NB4 (cell line): ENCODE measurements around the gene FAM20C.
"Not testable (repeated sequence)": the region's sequence is repeated elsewhere in the genome, so short reads cannot be mapped to it uniquely, and the experiment has no call there.

ENCODE experiments used
- MYC ChIP-seq: IDR thresholded peaks from 2 replicates; pipeline ENCODE4 v1.6.1; 2011; ENCODE audit warnings: low read depth, low read length
- TF ChIP-seq, protein P1 (sequence below): IDR thresholded peaks from one replicate; pipeline ENCODE4 v1.5.1; 2012; ENCODE audit warnings: low read depth, low read length

DNA sequence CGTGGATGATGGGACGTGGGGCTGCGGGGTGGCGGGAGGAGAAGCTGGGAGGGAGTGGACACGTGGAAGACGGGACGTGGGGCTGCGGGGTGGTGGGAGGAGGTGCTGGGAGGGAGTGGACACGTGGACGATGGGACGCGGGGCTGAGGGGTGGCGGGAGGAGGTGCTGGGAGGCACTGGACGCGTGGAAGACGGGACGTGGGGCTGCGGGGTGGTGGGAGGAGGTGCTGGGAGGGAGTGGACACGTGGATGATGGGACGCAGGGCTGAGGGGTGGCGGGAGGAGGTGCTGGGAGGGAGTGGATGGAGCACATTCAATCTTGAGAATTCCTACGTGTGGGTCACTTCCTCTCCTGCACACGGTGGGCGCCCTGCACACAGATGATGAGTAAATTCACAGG lies 104.8 kb downstream of the FAM20C start:
- TF ChIP-seq, protein P1, sequence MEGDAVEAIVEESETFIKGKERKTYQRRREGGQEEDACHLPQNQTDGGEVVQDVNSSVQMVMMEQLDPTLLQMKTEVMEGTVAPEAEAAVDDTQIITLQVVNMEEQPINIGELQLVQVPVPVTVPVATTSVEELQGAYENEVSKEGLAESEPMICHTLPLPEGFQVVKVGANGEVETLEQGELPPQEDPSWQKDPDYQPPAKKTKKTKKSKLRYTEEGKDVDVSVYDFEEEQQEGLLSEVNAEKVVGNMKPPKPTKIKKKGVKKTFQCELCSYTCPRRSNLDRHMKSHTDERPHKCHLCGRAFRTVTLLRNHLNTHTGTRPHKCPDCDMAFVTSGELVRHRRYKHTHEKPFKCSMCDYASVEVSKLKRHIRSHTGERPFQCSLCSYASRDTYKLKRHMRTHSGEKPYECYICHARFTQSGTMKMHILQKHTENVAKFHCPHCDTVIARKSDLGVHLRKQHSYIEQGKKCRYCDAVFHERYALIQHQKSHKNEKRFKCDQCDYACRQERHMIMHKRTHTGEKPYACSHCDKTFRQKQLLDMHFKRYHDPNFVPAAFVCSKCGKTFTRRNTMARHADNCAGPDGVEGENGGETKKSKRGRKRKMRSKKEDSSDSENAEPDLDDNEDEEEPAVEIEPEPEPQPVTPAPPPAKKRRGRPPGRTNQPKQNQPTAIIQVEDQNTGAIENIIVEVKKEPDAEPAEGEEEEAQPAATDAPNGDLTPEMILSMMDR, result not testable (repeated sequence)
- not testable (repeated sequence) for TF ChIP-seq MYC
